ENCODE results near the gene OR7A5.
"Not testable (repeated sequence)": the region's sequence is repeated elsewhere in the genome, so short reads cannot be mapped to it uniquely, and the experiment has no call there.

Gene OR7A5

DNA sequence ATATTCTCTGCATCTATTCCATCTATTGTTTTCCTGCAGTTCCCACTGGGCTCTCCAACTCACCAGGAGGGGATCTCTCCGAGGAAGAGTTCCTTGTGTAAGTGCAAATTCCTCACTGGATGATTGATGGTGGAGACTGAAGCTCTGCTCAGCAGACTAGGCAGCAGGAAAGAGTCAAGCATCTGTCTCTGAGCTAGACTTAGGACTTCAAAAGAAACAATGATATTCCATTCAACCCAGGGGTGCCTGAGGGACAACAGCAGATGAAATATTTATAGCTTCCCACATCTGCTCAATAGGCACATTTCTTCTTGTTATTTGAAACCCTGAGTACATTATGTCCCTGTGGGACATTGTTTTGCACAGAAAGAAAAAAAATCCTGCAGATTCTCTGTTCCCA, at the start of gene OR7A5, which contains the start of gene OR7C1:
OR7A5 (minus strand) TSS at position 175 of the 400 bp plus-strand sequence. CDS start 6,944 bp downstream, outside the sequence.
OR7C1 (minus strand) TSS at position 175 of the 400 bp plus-strand sequence. CDS start 35,049 bp downstream, outside the sequence.
- no peak for DNase-seq

DNA sequence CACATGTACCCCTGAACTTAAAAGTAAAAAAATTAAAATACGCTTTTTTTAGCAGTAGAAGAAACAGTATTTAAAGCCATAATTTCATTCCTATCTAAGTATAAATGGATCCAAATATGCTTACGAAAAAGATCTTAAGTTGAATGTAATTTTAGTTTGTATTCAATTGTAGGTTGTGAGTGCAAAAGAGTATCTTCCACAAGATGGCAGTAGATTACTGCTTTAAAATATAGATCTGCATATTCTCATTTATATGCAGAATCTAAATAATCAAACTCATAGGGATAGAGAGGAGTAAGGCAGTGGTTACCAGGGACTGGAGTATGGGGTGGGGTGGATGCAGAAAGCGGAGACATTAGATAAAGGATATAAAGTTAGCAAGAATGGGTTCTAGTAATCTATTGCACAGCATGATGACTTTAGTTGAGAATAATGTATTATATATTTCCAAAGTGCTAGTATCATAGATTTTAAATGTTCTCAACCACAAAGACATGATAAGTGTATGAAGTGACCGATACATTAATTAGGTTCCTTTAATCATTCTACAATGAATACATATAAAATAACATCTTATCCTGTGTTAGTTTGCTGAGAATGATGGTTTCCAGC, 36.7 kb upstream of the OR7A5 start:
- no peak for DNase-seq

DNA sequence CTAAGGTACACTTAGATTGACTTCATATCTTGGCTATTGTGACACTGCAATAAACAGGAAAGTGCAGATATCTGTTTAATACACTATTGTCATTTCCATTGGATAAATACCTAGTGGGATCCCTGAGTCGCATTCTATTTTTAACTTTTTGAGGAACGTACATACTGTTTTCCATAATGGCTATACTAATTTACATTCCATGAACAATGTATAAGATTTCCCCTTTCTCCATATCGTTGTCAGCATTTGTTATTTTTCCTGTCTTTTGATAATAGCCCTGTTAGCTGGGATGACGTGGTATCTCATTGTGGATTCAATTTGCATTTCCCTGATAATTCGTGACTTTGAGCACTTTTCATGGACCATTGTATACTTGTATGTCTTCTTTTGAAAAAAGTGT, 33.5 kb upstream of the OR7A5 start:
- no peak for DNase-seq

DNA sequence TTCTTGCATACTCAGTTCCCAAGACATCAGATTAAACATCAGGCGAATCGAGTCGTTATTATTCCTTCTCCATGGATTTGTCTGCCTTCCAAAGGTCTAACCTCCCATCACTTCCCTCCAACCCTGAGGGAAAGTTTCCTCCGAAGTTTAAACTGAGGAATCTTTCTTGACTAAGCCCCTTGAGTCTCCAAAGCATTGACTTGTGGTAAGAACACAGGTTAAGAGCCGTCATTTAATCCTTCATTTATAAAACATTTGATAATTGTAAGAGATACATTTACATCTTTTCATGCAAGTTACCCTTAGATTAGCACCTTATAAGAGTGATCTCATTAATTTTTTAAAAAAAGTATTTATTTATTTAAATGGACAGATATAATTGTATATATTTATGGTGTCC, 13.8 kb upstream of the OR7A5 start, which contains the start of gene OR7A10:
OR7A10 (minus strand) TSS at position 101 of the 400 bp plus-strand sequence. CDS start 7,045 bp downstream, outside the sequence.
- no peak for DNase-seq

DNA sequence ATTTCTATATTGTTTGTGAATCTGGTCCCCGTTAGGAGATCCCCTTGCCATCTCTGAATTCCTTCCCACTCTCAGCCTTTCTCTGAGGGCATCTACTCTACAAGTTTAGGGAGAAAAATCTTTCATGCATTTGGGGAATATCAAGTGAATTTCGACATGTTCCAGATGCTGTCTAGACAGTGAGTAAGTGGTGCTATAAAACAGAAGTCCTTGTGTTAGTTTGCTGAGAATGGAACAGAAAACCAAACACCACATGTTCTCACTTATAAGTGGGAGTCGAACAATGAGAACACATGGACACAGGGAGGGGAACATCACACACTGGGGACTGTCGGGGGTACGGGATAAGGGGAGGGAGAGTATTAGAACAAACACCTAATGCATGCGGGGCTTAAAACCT, 8.6 kb upstream of the OR7A5 start:
- DNase-seq, result no peak

DNA sequence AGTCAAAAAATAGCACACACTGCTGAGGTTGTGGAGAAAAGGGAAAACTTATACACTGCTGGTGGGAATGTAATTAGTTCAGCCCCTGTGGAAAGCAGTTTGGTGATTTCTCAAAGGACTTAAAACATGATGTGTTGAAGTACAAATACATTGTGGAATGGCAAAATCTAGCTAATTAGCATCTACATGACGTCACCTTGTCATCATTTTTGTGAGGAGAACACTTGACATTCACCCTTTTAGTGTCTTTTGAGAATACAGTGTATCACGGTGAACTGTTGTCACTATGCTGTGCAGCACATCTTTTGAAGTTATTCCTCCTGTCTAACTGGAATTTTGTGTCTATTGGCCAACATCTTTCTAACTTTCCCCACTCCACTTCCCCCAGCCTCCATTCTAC, 8.2 kb upstream of the OR7A5 start:
- DNase-seq, result no peak

DNA sequence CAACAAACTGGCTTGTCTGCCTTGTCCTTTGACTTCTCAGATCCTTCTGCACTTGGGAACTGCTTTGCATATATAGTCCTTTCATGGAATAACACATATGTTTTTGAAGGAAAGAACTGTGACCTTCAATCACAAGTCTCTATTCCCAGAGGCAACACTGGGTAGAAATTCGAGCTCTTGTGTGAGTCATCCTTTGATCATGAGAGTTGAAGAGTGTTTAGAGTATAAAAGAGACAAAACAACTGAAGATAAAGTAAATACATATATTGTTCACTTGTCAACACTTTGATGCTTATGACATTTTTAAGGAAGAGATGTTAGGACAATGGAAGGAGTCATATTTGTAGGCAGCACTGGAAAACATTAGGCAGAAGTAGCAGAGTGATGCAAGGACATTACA, 5.2 kb upstream of the OR7A5 start:
- DNase-seq, result no peak

DNA sequence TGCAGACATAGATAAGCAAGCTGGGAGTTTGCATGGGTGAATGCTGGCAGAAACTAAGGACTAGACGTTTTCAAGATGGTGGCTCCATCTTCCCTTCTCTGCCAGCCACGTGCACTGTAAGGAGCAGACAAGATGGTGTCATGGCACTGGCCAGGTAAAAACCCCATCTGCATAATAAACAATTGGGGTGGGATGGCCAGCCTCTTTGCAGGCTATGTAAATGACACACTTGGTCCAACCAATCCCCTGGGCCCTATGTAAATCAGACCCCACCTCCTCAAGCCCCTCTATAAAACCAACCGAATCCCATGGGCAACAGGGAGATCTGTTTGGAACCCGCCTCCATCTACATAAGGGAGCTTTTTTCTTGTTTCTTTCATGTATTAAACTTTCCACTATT, 2.4 kb upstream of the OR7A5 start:
- no peak for DNase-seq

DNA sequence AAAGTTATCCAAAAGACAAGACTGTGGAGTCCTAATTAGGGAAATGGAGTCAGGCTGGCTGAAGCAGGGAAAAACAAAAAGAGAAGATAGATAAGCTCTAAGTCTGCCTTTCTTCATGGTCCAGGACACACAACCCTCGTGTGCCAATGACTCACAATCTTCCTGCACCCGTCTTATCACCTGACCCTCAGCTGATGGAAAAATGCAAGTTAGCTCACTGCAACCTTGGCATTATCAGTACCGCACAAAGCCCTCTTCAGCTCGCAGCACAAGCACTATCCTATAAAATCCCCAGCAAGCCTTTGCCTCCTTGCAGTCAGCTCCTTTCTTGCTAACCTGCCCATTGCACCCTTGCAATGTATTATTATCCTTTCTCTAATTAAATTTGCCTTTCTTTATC, 4.3 kb downstream of the OR7A5 start:
- DNase-seq, result no peak

DNA sequence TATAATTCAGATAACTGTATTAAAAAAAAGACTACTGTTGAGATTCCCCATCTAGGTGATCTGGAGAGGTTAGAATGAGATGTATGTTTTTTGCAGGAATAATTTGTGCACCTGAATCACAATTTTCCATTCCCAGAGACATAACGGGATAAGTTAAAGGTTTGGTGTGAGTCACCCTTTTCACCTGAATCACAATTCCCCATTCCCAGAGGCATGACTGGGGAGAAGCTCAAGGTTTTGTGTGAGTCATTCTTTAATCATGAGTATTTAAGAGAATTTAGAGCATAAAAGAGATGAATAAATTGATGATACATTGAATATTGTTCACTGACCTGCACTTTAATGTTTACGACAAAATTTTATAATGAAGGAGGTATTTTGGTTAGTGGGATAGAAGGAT, 9.0 kb downstream of the OR7A5 start:
- DNase-seq, result no peak

DNA sequence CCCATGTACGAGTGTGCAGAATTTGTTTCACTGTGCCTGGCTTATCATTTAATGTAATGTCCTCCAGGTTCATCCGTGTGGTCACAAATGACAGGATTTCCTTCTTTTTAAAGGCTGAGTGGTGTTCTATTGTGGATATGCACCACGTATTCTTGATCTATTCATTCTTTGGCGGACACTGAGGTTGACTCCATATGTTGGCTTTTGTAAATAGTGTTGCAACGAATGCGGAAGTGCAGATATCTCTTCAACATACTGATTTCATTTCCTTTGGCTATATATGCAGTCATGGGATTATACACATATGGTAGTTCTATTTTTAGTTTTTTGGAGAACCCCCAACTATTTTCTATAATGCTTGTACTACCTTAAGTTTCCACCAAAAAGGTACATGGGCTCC, 13.0 kb downstream of the OR7A5 start:
- DNase-seq, result no peak

DNA sequence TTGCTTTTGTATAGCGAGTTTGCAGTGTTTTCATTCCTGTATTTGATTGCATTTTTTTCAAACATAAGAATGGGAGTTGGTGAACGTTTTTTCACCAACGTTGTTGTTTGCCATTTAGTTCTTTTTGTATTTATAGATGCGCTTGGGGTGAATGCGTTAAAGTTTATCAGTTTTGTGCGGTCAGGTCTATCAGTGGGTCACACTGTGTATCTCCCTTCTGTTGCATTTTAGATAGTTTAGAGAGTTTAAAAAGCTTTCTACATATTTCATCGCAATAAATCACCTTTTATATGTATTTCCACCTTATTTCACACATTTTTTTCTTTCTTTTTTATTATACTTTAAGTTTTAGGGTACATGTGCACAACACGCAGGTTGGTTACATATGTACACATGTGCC, 16.4 kb downstream of the OR7A5 start:
- DNase-seq, result no peak

DNA sequence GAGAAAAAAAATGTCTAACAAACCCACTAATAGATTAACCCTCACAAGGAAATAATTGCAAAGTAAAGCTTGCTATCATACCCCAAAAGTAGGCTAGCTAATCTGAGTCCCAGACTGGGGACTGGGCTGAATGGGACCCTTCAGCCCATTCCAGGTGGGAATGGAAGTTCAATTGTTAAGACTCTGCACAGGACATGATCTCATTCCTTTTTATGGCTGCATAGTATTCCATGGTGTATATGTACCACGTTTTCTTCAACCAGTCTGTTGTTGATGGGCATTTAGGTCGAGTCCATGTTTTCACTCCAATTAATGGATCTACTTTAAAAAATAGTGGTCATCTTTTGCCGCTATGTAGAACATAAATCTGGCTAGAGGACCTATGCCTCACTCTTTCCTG, 17.9 kb downstream of the OR7A5 start:
- no peak for DNase-seq

DNA sequence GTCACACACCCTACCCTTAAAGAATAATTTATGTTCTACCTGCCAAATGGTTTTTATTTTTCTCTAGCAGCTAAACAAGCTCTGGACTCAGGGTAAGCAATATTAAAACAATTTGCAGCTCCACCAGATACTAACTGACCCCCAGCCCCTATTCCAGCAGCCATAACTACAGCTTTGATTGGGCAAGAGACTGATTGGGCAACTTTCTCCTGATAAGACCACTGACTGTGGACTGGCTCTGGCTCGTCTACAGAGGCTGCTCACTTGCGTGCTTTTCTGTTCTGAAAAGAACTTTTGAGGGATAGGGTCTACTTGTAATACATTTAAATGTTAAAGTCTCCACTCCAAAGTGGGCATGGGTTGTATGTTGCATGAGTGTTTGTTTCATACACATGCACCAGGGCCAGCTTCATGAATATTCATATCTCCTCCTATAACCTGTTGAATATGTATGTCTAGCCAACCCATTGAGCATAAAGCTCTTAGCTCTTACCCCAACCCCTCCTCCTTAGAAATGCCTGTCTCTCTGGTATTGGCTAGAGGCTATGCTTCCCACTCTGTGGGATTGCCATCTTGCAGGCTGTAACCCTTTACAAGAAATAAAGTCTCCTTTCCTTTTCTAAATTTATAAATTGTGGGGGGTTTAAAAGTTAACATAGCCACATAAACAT, 19.9 kb downstream of the OR7A5 start:
- DNase-seq, result no peak

DNA sequence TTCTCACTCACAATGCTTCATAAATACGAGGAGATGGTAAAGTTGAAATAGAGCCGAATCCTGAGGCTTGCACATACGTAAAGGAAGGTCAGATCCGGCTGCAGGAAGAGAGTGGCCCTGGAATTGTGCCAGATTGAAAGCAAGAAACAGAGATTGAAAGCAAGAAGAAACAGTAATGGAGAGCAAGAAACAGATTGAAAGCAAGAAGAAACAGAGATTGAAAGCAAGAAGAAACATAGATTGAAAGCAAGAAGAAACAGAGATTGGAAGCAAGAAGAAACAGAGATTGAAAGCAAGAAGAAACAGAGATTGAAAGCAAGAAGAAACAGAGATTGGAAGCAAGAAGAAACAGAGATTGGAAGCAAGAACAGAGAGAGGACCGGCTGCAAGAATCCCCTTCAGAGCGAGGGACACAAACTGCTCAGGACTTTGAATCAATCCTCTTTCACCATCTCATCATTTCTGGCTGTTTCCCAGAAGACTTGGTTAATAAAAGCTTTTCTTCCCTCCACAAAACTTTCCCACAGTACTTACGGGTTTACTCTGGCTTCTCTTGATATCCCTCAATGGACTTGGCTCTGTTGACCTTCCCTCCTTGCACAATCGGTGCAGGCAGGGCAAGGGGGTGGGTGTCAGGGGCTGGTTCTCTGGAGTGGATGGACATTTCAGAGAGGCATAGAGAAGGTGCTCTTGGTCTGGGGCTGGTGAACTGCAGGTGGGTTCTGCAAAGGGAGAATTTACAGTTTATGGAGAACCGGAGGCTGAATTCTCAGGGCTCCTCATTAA, 25.5 kb downstream of the OR7A5 start:
- no peak for DNase-seq

DNA sequence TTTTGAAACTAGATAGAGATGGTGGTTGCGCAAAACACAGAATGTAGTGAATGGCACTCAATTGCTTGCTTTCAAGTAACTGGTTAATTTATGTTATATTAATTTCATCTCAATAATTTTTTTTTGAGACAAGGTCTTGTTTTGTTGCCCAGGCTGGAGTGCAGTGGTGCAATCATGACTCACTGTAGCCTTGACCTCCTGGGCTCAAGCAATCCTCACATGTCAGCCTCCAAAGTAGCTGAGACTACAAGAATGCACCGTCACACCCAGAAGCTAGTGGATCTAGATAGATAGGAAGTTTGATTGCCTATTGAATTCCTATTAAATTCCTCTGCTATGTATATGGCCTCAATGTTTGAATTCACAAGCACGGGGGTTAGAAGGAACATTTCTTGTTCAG, 30.2 kb downstream of the OR7A5 start:
- no peak for DNase-seq

DNA sequence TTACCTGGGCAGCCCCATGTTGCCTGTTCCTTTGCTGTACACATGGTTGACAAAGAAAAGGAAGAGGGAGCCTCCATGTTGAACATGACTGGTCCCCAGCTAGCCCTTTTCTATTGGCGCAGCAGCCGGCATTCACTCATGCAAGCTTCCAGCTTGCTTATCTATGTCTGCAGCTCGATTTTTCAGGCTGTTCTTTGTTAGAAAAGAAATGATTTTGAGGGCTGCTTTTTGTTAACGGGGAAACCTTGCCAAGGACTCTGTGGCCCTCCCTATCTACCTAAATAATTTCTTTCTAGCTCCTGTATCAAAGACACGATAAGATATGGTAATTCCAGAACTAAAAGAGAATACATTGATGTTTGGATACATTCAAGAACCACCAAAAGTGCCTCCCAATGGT, 36.2 kb downstream of the OR7A5 start:
- DNase-seq, result no peak

DNA sequence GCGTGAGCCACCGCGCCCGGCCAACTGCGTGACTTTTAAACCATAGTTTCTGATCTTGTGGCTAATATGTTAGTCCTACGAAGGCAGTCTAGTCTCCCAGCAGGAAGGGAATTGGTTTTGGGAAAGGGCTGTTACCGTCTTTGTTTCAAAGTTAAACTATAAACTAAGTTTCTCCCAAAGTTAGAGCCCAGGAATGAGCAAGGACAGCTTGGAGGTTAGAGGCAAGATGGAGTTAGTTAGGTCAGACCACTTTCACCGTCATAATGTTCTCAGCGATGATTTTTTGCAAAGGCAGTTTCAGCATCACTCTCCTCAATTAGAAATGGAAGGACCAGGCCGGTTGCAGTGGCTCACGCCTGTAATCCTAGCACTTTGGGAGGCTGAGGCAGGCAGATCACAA, 39.0 kb downstream of the OR7A5 start:
- DNase-seq, result no peak

DNA sequence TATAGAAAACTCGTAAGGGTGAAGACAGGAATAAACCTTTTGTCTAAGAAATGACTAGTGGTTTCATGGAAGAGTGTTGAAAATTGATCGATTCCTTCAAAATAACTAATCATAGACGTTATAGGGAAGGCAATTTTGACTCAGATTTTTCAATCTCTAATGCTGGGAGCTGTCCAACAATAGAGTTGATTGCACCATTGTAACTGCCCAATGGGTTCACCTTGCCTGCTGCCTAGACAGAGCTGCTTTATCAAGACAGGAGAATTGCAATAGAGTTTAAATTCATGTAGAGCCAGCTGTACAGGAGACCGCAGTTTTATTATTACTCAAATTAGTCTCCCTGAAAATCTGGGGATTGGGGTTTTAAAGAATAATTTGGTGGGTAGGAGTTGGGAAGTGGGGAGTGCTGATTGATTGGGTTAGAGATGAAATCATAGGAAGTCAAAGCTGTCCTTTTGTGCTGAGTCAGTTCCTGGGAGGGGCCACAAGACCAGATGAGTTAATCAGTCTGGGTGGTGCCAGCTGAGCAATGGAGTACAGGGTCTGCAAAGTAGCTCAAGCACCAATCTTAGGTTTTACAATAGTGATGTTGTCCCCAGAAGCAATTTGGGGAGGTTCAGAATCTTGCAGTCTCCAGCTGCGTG, 39.8 kb downstream of the OR7A5 start:
- DNase-seq, result no peak

DNA sequence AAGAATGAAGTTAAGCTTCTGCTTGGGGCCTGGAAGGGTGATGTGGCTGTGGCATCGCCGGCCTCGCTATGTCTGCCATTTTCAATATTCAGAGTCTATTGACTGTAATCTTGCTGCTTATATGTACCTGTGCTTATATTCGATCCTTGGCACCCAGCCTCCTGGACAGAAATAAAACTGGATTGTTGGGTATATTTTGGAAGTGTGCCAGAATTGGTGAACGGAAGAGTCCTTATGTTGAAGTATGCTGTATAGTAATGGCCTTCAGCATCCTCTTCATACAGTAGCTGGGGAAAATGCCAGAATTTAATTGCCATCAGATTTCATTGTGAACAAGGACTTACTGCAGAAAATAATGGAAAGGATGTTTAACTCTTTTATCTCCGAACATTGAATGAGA, 42.7 kb downstream of the OR7A5 start:
- not testable (repeated sequence) for DNase-seq

DNA sequence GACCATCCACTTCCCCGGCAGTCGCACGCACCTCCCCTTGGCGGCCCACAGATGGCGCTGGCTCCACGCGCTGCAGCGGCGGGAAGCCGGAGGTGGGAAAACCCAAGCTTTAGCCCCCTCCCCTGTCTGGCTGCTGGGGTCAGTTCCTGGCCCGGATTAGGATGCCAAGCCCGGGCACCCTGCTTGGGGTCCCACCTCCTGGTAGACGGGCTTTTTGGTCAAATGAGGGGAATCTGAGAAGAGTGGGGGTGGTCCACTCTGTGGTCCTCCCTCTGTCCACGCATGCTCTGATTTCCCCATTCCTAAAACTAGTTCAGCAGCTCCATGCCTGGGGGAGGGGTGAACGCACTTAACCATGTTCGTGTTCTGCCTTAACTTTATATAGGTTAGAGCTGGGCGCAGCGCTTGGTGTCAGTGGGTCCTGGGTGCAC, 48.5 kb downstream of the OR7A5 start:
- peak; percentile 42 for DNase-seq

DNA sequence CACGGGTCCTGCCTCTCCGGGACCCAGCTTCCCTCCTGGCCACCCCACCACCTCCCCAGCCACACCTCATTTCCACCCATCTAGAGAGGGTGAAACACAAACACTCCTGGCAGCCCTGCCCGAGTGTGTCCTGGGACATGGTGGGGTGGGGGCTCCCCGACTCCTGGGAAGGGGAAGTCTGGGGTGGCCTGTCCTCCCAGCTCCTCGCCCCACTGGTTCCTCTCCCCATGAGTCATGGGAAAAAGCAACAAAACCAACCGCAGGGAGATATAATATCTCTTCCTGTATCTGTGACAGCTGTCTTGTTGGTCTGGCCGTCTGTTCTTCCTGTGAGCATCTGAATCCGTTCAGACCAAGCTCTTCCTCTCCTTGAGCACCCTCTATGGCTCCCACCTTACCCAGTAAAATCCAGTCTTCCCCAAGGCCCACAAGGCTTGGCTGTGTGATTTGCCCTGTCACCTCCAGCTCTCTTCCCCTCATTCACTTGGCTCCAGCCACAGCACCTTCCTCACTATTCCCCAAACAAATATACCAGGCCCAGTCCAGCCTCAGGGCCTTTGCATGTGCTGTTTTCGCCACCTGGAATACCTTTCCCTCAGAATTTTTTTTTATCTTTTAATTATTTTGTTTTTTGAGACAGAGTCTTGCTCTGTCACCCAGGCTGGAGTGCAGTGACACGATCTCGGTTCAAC, 49.7 kb downstream of the OR7A5 start:
- DNase-seq, result peak; percentile 24

DNA sequence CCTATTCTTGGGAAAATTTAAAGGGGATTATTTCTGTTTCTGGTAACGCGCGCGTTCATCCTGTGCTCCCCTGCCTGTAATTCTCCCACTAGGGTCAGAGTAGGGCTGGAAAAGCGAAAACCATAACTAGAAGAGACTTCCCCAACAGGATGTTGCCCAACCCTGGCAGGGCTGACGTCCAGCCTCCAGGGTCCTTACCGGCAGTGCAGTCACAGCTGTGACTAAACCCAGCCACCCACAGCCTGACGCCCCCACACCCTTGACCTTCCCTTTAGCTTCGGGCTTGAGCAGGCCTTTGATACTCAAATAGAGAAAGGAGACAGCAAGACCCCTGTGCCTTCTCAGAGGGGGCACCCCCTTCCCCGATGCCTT, 50.3 kb downstream of the OR7A5 start:
- DNase-seq, result peak; percentile 40

All from stimulated activated CD4-positive, alpha-beta T cell treated with anti-CD3 and anti-CD28 coated beads, Interleukin-15, amount 100 ng/mL, for 24 hours (primary cell).